Stimulated activated CD4-positive, alpha-beta T cell treated with anti-CD3 and anti-CD28 coated beads, Interleukin-12 subunit alpha, Interleukin-12 subunit beta, amount 100 ng/mL, for 24 hours (primary cell): ENCODE data around the gene PCK1.

ENCODE experiments used
- DNase-seq, 2 experiments: peaks; one replicate each; pipeline ENCODE4 v3.0.0-alpha.2; 2020; ENCODE audit warnings: low read depth in 2 of 2

The PCK1 gene

GRCh38 chr20:57603120-57603519 is 42.2 kb downstream of the PCK1 start:
- DNase-seq = no peak

DNA sequence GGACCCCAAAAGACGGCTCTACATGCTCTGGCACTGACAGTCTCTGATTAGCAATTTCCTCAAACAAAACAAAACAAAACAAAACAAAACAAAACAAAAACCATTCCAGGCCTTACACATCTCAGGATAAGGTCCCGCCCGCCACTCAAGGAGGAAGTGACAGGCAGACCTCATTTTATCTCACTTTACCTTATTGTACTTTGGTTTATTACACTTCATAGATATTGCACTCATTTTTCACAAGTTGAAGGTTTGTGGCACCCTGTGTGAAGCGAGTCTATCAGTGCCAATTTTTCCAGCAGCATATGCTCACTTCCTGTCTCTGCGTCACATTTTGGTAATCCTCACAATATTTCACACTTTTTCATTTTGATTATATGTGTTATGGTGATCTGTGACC is 44.1 kb downstream of the PCK1 start:
- DNase-seq = no peak

DNA sequence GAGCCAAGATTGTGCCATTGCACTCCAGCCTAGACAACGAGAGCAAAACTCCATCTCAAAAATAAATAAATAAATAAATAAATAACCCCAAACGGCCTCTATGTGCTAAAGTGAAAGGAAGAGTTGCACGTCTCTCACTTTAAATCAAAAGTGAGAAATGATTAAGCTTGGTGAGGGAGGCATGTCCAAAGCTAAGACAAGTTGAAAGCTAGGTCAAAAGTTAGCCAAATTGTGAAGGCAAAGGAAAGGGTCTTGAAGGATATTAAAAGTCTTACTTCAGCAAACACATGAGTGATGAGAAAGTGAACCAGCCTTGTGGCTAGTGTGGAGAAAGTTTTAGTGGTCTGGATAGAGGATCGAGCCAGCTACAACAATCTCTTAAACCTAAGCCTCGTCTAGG is 45.0 kb downstream of the PCK1 start:
- no peak for DNase-seq

GRCh38 chr20:57608516-57608915 is 47.6 kb downstream of the PCK1 start:
- DNase-seq = no peak

- DNase-seq = no peak
These were observed 48.4 kb downstream of the PCK1 start for GRCh38 chr20:57609086-57609841.

DNA sequence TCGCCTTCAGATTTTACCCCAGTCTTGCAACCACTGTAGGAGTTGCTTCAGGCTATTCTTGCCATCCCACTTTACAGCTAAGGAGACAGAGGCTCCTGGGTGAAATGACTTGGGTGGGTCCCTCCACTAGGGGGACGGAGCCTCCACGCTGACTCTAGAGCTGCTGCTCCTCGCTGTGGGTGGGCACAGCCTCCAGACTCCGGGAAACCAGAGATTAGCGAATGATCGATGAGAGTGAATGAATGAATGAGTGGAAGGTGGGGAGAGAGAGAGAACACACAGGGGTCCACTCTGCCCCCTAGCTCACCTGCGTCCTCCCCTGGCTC is 48.9 kb downstream of the PCK1 start:
- DNase-seq = no peak

DNA sequence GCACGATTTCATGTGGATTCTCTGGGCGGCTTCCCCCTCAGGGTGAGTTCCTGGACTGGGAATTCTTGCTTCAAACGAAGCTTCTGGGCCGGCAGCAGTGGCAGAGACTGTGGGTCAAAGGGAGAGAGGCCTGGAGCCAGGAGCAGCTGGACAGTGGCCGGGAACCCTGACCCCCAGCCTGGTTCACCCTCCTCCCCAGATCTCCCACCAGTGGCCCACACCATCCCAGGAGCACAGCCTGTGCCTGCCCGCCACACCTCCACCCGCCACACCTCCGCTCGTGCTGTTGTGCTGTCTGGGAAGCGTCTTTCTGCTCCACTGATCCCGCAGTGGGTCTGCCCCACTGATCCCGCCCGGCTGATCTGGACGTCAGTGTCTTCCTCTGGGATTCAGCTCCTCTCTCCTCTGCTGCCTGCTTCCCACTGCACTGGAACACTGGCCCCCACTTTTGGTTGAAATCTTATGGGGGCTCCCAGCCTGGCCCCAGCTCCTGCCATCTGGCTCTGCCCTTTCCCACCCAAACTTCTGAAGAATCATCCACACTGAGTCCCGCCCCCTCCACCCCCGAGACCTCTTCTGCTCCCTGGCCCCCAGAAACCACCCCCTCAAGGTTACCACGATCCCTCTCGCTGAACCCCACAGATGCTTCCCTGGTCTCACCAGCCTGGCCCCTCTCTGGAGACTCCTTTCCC is 49.5 kb downstream of the PCK1 start:
- DNase-seq = no peak

DNA sequence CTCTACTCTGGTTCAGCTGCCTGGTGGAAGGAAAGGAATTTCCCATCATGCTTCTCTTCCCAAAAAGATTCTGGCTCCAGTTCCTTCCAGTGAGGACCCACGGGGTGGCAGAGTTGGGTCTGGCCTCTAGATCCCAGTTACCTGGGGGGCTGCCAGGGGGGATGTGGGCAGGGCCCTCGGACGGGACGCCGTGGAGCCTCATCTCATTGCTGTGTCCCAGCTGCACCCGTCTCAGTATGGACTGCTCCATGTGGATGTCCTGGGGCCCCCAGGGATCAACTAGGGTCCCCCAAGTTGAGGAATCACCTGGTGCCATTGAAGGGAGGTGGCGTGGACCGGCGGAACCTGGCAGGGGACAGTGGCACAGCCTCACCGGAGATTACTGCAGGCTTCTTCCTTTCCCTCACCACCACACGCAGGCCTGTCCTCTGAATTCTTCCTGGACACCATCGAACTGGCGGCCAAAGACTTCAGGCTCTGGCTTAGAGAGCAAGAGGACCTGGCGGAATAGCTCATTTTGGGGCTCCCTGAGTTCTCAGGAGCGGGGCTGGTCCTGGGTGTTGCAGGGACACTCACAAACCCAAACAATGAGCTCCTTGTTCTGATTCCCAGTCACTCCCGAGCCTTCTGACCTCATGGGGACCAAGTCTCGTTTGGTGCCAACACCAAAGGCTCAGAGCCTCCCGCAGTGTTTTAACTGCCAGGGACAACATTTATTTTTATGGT is 50.8 kb downstream of the PCK1 start:
- DNase-seq = no peak

DNA sequence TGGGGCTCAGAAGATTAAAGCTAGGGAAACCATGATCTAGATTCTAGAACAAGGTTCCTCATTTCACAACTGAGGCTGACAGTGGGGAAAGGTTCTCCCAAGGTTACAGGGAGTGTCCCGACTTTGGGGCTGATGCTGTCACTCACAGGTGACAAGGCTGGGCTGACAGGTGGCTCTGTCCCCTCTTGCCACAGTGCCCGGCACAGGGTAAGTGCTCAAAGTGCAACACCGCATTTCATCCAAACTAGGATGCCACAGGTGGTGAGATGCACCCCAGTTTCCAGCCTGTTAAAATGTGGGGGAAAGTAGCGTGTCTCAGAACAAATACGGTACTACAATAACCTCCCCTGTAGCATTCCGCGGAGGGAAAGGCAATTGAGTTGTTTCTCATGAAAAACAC is 51.5 kb downstream of the PCK1 start:
- DNase-seq = no peak

DNA sequence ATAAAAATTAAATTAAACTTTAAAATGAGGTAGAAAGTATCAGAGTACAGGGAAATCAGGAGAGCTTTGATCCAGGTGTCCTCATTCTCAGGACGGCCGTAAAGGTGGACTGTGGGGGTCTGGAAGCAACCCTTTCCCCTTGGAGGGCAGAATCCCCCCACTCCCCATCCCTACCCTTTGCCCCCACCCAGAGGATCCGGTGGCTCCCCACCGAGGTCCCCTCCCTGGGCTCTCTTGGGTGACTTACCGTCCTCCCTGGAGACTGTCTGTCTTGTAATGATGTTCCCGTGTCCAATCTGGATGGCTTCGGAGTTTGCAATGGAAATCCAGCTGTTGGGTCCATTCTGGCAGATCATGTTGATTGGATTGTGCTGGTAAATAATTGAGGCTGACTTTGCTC is 52.0 kb downstream of the PCK1 start:
- DNase-seq = no peak

DNA sequence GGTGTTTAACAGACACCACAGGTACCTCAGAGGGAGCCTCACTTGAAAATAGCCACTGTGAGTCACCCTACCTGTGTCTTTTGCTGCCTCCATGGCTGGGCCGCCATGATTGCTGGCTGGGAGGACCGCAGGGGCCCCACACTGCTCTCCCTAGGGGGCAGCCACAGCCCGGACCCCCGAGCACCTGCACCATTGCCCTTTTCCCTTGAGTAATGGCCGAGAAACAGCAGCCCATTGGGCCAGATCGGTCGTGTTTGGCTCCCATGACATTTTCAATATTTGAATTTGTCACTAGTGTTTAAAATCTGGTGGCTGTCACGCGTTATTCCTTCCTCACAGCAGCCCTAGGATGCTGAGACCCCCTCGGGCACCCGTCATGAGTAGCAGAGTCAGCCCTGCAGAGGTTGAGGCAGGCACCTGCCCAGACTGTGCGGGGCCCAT is 52.6 kb downstream of the PCK1 start:
- DNase-seq = no peak

DNA sequence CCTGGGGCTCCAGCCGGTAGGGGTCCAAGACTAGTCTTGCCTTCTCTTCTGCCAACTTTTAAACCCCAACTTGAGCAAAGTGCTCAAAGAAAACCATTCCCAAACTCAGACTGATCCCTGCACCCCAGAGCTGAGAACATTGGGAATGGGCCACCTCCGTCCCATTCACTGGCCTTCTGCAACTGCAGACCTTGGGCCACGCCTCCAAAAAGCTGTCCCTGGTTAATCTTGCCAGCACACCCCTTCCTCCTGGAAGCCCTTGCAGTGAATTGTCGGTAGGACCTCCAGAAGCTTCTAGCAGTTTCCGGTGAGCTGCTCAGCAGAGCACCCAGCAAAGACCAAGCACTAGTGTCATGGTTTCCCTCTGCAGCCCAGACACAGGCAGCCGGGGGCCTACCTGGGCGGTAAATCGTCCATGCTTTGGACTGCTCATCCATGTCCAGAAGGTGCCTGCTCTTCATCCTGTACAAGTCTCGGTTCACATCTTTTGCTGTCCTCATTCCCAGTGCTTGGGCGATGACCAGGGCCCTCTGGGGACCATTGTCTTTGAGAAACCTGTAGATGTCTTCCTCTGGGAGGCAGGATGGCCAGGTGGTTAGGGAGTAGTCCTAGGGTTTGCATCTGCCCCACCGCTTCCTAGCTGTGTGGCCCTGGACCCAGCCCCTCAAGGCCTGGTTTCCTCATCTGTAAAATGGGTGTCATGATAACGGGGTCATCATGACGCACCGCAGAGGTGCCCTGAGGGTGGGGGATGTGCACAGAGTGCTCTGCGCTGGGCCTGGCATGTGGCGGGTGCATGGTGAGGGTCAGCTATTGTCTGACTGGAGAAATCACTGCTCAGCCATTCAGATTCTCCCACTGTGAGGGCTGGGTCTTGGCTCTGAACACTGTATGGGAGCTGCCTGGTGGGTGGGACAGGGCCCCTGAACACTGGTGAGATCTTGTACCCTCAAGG is 53.9 kb downstream of the PCK1 start:
- no peak for DNase-seq

DNA sequence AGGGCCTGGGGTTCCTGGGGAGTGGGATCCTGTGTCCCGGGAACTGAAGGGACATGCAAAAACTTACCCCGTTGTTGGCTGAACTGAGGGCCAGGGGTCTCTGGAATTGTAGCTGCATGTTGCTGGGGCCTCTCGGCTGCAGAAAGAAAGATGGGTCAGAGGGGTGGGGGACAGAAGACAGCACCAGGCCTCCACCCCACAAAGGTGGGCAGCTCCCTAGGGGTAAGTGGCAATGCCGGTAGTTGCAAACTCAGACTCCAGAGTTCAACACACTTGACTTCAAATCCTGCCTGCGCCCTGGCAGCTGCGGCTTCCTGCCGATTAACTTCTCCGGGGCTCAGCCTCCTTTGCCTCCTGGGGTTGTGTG is 54.5 kb downstream of the PCK1 start:
- no peak for DNase-seq

GRCh38 chr20:57616143-57616951 is 55.4 kb downstream of the PCK1 start:
- no peak for DNase-seq

DNA sequence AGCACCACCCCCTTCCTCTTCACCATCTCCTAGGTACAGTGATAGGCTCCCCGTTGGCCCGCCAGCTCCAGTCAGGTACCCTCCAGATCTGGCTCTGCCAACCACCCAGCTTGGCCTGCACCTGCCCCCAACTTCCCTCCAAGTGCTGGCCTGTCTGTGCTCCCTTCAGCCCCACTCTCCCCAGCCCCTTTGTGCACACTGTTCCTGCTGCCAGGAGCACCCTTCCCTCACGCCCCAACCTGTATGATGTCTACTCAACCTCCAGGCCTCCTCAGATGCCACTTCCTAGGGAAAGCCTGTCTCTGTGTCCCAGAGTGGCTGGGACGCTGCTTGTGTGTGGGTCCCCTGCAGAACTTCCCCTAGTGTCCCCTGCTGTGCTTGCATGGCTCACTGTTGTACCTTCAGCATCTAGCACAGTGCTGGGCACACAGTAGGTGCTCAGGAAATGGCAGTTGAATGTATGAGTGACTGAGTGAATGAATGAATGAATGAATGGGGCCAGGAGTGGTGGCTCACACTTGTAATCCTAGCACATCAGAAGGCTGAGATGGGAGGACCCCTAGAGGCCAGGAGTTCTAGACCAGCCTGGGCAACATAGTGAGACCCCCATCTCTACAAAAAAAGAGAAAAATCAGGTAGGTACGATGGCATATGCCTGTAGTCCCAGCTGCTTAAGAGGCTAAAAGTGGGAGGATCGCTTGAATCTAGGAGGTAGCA is 56.3 kb downstream of the PCK1 start:
- no peak for DNase-seq
